ENCODE results near the gene NRG2.

- TF ChIP-seq CTCF (IDR thresholded peaks at IDR 0.05), result no peak
- no peak for TF ChIP-seq POLR2A (IDR thresholded peaks at IDR 0.05)
These were observed 159.0 kb downstream of the NRG2 start for GRCh38 chr5:139884144-139884543.
